GM12873 (cell line): Measurements from ENCODE around the gene SH3TC1.

ENCODE experiments used
- TF ChIP-seq, protein P1 (sequence below): IDR thresholded peaks from 2 replicates; pipeline ENCODE4 v1.5.1; 2012; ENCODE audit warnings: low read depth, mild to moderate bottlenecking, moderate library complexity, low read length, control low read depth; ENCODE audit not compliant: insufficient read depth; ENCODE audit errors: missing control alignments

SH3TC1 gene

DNA sequence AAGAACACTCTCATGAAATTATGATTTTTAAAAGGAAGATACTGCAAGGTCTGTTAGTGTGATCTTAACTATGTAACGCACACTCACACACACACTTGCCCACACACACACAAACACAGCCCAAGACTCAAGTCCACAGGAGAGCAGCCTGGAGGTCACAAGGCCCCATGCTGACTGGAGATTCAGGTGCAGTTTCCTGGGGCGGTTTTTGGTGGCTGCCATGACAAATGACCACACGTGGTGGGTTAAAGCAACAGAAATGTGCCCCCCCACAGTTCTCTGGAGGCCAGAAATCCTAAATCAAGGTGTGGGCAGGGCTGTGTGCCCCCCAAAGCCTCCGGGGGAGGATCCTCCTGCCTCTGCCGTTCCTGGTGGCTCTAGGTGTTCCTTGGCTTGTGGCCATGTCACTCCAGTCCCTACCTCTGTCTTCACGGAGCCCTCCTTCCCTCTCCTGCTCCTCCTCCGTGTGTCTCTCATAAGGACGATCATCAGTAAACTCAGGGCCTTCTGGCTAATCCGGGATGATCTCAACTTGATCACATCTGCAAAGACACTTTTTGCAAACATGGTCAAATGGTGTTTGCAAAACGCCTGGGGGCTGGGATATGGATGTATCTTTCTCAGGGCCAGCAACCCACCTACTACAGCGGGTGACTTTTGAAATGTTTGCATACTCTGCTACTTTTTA is 60.8 kb downstream of the SH3TC1 start:
- TF ChIP-seq, protein P1, sequence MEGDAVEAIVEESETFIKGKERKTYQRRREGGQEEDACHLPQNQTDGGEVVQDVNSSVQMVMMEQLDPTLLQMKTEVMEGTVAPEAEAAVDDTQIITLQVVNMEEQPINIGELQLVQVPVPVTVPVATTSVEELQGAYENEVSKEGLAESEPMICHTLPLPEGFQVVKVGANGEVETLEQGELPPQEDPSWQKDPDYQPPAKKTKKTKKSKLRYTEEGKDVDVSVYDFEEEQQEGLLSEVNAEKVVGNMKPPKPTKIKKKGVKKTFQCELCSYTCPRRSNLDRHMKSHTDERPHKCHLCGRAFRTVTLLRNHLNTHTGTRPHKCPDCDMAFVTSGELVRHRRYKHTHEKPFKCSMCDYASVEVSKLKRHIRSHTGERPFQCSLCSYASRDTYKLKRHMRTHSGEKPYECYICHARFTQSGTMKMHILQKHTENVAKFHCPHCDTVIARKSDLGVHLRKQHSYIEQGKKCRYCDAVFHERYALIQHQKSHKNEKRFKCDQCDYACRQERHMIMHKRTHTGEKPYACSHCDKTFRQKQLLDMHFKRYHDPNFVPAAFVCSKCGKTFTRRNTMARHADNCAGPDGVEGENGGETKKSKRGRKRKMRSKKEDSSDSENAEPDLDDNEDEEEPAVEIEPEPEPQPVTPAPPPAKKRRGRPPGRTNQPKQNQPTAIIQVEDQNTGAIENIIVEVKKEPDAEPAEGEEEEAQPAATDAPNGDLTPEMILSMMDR, result no peak

DNA sequence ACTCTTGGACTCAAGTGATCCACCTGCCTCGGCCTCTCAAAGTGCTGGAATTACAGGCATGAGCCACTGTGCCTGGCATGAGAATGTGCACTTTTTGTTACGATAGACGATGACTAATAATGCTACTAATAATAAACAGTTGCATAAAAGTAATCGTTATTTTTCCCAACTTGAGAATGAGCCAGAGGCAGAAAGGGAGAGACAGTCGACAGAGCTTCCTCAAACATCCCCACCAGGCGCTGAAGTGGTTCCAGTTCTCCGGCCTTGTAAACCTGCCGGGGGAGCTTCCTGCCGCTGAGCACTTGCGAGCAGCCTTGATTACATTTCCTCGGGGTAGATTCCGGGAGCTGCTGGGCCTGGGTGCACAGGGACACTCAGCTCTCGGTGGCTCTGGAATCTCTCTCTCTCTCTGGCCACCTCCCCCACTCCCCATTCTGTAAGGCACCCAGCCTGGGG is 61.6 kb downstream of the SH3TC1 start:
- TF ChIP-seq, protein P1, result no peak

DNA sequence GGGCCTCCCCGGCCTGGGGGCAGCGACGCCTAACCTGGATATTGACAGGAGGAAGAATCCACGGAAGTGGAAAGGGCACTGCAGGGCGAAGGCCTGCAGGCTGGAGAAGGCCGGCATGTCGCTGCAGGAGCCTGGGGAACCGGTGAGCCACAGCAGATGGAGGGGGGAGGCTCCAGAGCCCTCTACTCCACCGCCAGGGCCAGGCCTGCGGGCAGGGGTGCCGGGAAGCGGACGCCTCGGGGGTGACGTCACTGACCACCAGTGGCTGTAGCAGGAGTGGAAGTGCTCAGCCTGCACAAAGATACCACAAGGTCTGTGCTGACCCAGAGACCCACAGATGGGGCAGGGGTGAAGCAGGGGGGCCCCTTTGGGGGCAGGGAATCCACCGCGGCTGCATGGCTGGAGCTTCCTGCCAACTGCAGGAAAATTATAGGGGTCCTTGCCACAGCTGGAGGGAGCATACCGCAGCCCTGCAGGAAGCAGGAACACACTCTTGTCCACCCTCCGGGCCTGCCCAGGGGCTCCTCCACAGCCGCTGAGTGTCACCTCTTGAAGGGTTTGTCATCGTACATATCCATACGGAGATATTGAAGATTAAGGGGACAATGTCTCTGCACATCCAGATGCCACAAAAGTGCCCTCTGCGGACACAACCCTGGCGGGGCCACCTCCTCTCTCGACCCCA is 62.9 kb downstream of the SH3TC1 start:
- TF ChIP-seq, protein P1, result no peak

DNA sequence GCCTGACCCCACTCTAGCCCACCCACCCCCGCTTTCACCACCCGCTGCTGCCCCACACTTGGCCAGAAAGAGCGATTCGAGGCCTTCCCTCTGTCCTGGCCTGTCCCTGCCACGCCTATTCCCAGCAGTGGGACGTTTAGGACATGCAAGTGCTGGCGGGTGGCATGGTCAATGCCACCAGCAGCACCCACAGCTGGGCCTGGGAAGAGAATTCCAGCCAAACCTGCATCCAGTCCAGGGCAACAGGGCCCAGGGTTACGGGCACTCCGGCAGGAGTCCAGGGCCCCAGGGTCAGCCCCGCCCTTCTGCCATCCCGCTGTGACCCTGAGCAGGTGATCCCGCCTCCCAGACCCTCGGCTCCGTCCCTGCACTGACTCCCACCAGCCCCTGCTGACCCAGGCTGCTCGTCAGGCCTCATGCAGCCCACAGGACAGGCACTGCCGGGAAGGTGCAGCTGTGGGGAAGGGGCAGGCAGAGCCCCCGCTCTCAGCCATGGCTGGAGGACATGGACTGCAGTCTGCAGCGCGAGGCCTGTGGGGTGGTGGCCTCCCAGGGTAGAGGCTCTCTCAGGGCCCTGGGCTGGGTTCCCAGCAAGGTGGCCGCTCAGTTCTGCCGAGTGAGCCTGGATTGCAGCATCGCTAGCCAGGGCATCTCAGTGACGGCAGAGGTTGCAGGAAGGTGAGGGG is 63.7 kb downstream of the SH3TC1 start:
- TF ChIP-seq, protein P1, result no peak

DNA sequence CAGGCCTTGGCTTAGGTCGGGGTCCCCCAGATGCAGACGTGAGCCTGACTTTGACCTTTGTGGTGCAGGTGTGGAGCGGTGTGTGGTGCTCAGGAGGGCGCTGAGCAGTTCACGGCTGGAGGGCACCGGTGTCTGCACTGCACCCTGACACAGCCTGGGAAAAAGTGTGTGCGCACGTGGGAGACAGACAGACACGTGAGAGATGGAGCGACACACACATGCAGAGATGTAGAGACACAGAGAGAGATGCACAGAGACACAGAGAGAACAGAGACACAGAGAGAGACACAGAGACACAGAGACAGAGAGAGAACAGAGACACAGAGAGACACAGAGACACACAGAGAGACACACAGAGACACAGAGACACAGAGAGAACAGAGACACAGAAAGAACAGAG is 64.3 kb downstream of the SH3TC1 start:
- TF ChIP-seq, protein P1, result no peak

DNA sequence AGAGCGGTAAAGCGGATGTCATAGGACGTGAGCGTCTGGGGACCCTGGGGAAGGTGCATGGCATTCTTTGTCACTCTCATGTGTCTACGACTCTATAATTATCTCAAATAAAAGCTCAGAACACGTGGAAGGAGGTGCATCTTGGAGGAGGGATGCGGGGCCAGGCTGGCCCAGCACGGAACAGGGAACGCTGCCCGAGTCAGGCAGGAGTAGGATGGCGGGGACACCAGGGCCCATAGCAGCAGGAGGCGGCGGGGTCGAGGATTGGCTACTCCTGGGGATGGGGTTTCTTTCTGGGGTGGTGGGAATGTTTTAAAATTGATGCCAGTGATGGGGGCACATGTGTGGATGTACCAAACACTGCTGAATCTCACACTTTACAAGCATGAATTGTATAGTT is 65.0 kb downstream of the SH3TC1 start:
- TF ChIP-seq, protein P1, result no peak

DNA sequence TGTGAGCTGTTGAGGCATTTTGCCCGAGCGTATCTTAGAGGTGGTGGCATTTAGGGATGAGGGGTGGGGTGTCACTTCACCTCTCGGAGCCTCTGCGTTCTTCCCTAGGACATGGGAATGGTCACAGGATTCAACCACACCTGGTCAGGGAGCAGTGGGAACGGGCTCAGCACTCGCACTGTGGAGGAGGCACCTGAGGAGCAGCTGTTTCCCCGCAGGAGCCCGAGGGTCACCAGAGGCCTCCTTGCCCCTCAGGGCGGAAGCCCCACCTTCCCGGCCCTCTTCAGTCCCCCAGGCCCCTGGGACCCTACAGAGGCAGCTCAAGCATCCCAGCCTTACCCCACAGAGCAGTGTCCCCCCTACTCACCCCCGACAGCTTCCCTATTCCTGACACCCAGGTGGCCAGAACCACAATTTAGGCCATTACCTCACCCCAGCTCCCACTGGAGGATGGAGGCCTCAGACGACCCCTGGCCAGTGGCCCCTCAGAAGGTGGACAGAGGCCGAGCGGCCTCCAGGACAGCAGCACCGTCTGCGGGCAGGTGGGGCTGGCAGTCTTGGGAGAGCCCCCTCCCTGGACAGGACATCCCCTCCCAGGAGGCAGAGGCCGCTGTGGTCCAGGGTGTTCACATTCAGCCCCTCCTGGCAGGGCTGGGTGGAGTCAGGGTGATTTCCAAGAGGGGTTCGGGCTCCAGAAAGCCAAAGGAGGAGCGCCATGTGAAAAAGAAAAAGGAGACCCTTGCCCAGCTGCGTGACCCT is 66.3 kb downstream of the SH3TC1 start:
- TF ChIP-seq, protein P1, result no peak
